HepG2 (cell line): ENCODE measurements around the gene CORO1C. TPM values are rescaled to one million over a fixed set of nuclear protein-coding genes. Genes with fewer than 3 reads are reported as not detected.

Source experiments
- ATAC-seq: fragments of 200-7000 bp; cut with Tn5 transposase; 3 replicates; pipeline ENCODE4 v1.9.1; 2020; ENCODE audit warnings: mild to moderate bottlenecking, moderate library complexity
- BruUV-seq: library from RNA; stranded (reverse); fragments of 400-500 nt; replicated peaks from 2 replicates; lab custom pipeline; 2021; lab: Mats Ljungman, UMichigan
- CTCF ChIA-PET: fragments of 300-600 bp; formaldehyde crosslinking; extraction: SDS; loops from one replicate; lab custom pipeline; 2021; ENCODE audit warnings: low total read pairs, inconsistent platforms, low intra/inter-chr PET ratio; lab: Yijun Ruan, JAX
- POLR2A ChIA-PET: fragments of 350-600 bp; sonication (Branson Sonifier 250); formaldehyde crosslinking; loops from one replicate; lab custom pipeline; 2020; ENCODE audit warnings: antibody characterized with exemption, inconsistent platforms; lab: Yijun Ruan, JAX
- DNase-seq: peaks from one replicate; pipeline ENCODE4 v3.0.0-alpha.2; 2015; ENCODE audit warnings: low spot score
- FAIRE-seq: peaks from 3 replicates; lab custom pipeline; 2011; peaks lifted over from hg19 to GRCh38; lab: Jason Lieb, UNC
- H2AFZ ChIP-seq: one replicate; pipeline ENCODE4 v1.6.1; 2011; ENCODE audit warnings: low read length, inconsistent platforms
- H3K27ac ChIP-seq: fragments of 300-600 bp; 3 replicates; pipeline ENCODE4 v1.8.0; 2011; ENCODE audit warnings: mixed run types, mild to moderate bottlenecking, mixed read lengths, low read length, inconsistent platforms; ENCODE audit not compliant: insufficient read depth; ENCODE audit errors: extremely low read length
- H3K27me3 ChIP-seq, 2 experiments: fragments of 200-600 bp in 1 of 2; 2 replicates in 1 of 2; 3 replicates in 1 of 2; pipeline versions ENCODE4 v1.6.0 to v1.8.0; 2011; ENCODE audit warnings: low read length in 2 of 2, mild to moderate bottlenecking in 2 of 2, moderate library complexity in 2 of 2, inconsistent platforms in 1 of 2; ENCODE audit not compliant: insufficient read depth in 2 of 2, control insufficient read depth in 1 of 2
- H3K36me3 ChIP-seq, 2 experiments: fragments of 200-600 bp in 1 of 2; replicated peaks in 1 of 2; 2 replicates in 1 of 2; 3 replicates in 1 of 2; pipeline versions ENCODE4 v1.5.1 to v1.8.0; 2011; ENCODE audit warnings: low read length in 2 of 2, inconsistent platforms in 1 of 2; ENCODE audit not compliant: insufficient read depth in 2 of 2, control insufficient read depth in 1 of 2
- H3K4me1 ChIP-seq: 2 replicates; pipeline ENCODE4 v1.5.1; 2012; ENCODE audit warnings: low read length, inconsistent platforms; ENCODE audit not compliant: insufficient read depth
- H3K4me2 ChIP-seq: 2 replicates; pipeline ENCODE4 v1.6.0; 2011; ENCODE audit warnings: low read depth, low read length, inconsistent platforms
- H3K4me3 ChIP-seq, 3 experiments: fragments of 200-600 bp in 1 of 3; sonication (generic), shearing (Covaris generic) in 1 of 3; replicated peaks in 1 of 3; 2 replicates each; pipeline ENCODE4 v1.5.1; 2011 to 2016; ENCODE audit warnings: low read length in 3 of 3, inconsistent platforms in 2 of 3, low read depth in 2 of 3, mild to moderate bottlenecking in 2 of 3, control low read depth in 1 of 3, mixed read lengths in 1 of 3; ENCODE audit not compliant: insufficient read depth in 1 of 3
- H3K79me2 ChIP-seq: one replicate; pipeline ENCODE4 v1.6.1; 2011; ENCODE audit warnings: low read length, inconsistent platforms; ENCODE audit not compliant: insufficient read depth
- H3K9ac ChIP-seq: 2 replicates; pipeline ENCODE4 v1.6.0; 2011; ENCODE audit warnings: mild to moderate bottlenecking, low read depth, low read length, inconsistent platforms; ENCODE audit not compliant: insufficient read depth
- H3K9me3 ChIP-seq: 2 replicates; pipeline ENCODE4 v1.5.1; 2012; ENCODE audit warnings: mild to moderate bottlenecking, low read length
- H4K20me1 ChIP-seq: 2 replicates; pipeline ENCODE4 v1.6.0; 2011; ENCODE audit warnings: inconsistent platforms, mild to moderate bottlenecking, low read length, moderate library complexity; ENCODE audit not compliant: insufficient read depth
- HBP1 ChIP-seq: IDR thresholded peaks from 2 replicates; pipeline ENCODE4 v1.6.1; 2016; ENCODE audit warnings: low read depth, control low read depth
- HMGA1 ChIP-seq: sonication (generic); formaldehyde crosslinking; conservative IDR thresholded peaks from 2 replicates; pipeline ENCODE4 v1.4.0; 2020; ENCODE audit warnings: missing genetic modification reagents
- HOXD1 ChIP-seq: sonication (generic); formaldehyde crosslinking; IDR thresholded peaks from 2 replicates; pipeline ENCODE4 v1.5.0; 2020; ENCODE audit warnings: missing genetic modification reagents
- POGZ ChIP-seq: sonication (generic); formaldehyde crosslinking; IDR thresholded peaks from 2 replicates; pipeline ENCODE4 v1.4.0; 2020; ENCODE audit warnings: mild to moderate bottlenecking, missing genetic modification reagents
- TCF7 ChIP-seq: sonication (generic); IDR thresholded peaks from 2 replicates; pipeline ENCODE4 v1.6.1; 2016; ENCODE audit warnings: antibody characterized with exemption, low read depth
- TFDP1 ChIP-seq: IDR thresholded peaks from 2 replicates; pipeline ENCODE4 v1.6.1; 2016; ENCODE audit warnings: missing compliant biosample characterization, missing genetic modification reagents, borderline replicate concordance
- ZBTB42 ChIP-seq: sonication (generic); formaldehyde crosslinking; IDR thresholded peaks from 2 replicates; pipeline ENCODE4 v1.5.0; 2020; ENCODE audit warnings: mild to moderate bottlenecking, missing genetic modification reagents
- ZEB1 ChIP-seq: IDR thresholded peaks from 2 replicates; pipeline ENCODE4 v1.6.1; 2012; ENCODE audit warnings: mild to moderate bottlenecking, low read depth, inconsistent platforms; ENCODE audit not compliant: insufficient replicate concordance
- ZMAT5 ChIP-seq: sonication (generic); formaldehyde crosslinking; IDR thresholded peaks from 2 replicates; pipeline ENCODE4 v1.5.0; 2020; ENCODE audit warnings: mild to moderate bottlenecking, low read depth, missing genetic modification reagents, borderline replicate concordance
- ZNF10 ChIP-seq: sonication (generic); formaldehyde crosslinking; IDR thresholded peaks from 2 replicates; pipeline ENCODE4 v1.4.0; 2020; ENCODE audit warnings: mild to moderate bottlenecking, low read depth, missing genetic modification reagents, borderline replicate concordance
- ZNF296 ChIP-seq: sonication (generic); formaldehyde crosslinking; conservative IDR thresholded peaks from 2 replicates; pipeline ENCODE4 v1.5.0; 2020; ENCODE audit warnings: mild to moderate bottlenecking, missing genetic modification reagents
- ZNF446 ChIP-seq: sonication (generic); formaldehyde crosslinking; IDR thresholded peaks from 2 replicates; pipeline ENCODE4 v1.5.0; 2020; ENCODE audit warnings: mild to moderate bottlenecking, missing genetic modification reagents
- ZNF460 ChIP-seq: sonication (generic); formaldehyde crosslinking; IDR thresholded peaks from 2 replicates; pipeline ENCODE4 v1.5.1; 2020; ENCODE audit warnings: missing genetic modification reagents, mild to moderate bottlenecking, borderline replicate concordance
- WGBS: methylation state at CpG from one replicate; pipeline ENCODE4 v1.1.6; 2017; ENCODE audit warnings: low lambda C conversion rate; 5-methylcytosine and 5-hydroxymethylcytosine counted together
- in situ Hi-C: cut with HindIII; loops from 2 replicates; pipeline ENCODE4 v1.10.0; 2017; ENCODE audit warnings: low pct_unique_long_range_greater_than_20kb; ENCODE audit not compliant: extremely low pct_ligation_motif_present
- intact Hi-C: fragments of 100-400 bp; cut with micrococcal nuclease; formaldehyde crosslinking; loops from one replicate; pipeline ENCODE4 v1.10.0; 2022; ENCODE audit not compliant: unreplicated experiment
- polyA plus RNA-seq, 8 experiments: library from polyadenylated mRNA; depleted of rRNA in 3 of 8; stranded (reverse) in 7 of 8; unstranded in 1 of 8; fragments of >200 nt; fragmentation: Illumina TruSeq in 4 of 8; extraction: Trizol in 4 of 8; gene quantifications; 2 replicates each; pipeline versions ENCODE4 v1.2.1 to v1.2.3, GENCODE V29; 2011 to 2016; ENCODE audit warnings: low read depth in 4 of 8, missing spikeins in 1 of 8, mixed read lengths in 1 of 8; ENCODE audit not compliant: insufficient read depth in 1 of 8
- total RNA-seq, 5 experiments: library from RNA; depleted of rRNA; stranded (reverse); fragments of >200 nt; fragmentation: Illumina TruSeq; extraction: Trizol; gene quantifications; 2 replicates each; pipeline ENCODE4 v1.2.3, GENCODE V29; 2016; ENCODE audit warnings: low read depth in 1 of 5
- TF ChIP-seq, protein P1 (sequence below), 2 experiments: fragments of 450-650 bp in 1 of 2; sonication (generic) in 1 of 2; formaldehyde crosslinking; IDR thresholded peaks; 2 replicates each; pipeline versions ENCODE4 v1.5.0 to v1.8.0; 2020 to 2022; ENCODE audit warnings: mild to moderate bottlenecking in 1 of 2, missing genetic modification reagents in 1 of 2

CORO1C gene
- total and polyA plus RNA-seq, 2 of the 13 experiments (the other 11 are each of a cell fraction or from before 2014, with no cell fraction given): 73.7 to 131 TPM

DNA sequence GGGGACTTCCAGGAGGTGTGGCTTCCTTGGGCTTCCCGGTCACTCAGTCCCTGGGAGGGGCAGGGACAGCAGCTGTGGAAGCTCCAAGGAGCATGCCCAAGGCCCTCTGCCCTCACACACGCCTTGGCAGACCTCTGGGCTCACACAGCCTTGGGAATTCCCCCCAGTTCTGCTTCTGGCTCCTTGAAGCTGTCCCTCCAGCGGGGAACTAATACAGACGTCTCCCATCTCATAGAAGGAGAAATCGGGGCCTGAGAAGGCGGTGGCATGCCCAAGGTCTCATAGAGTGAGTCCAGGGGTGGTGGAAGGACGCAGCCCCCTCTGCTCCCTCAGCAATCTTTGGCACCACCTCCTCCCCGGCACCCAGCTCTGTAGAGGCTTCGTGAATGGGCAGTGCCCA is 117.8 kb downstream of the CORO1C start:
- H4K20me1 ChIP-seq: no peaks in the 10 kb centered on the region
- TF ChIP-seq HMGA1 (no peak), TCF7 (no peak), ZBTB42 (CRISPR knock-in tag) (no peak)
- POLR2A ChIA-PET: no interaction called here
- WGBS: 20% methylated on average over 2 of the region's 9 CpGs
- no peaks in the 10 kb centered on the region for H3K79me2 ChIP-seq
- no peak for ATAC-seq
- H3K27ac ChIP-seq: no peak overlapping the region
- peaks cover 0 to 24% of the 10 kb centered on the region in 2 experiments; a peak in 4 of 5 replicates for H3K27me3 ChIP-seq
- H3K9me3 ChIP-seq: no peaks in the 10 kb centered on the region
- no peak overlapping the region for H3K4me3 ChIP-seq
- H3K4me2 ChIP-seq: no peak overlapping the region
- in situ Hi-C loops (no loop called here), intact Hi-C loops (no loop called here)
- CTCF ChIA-PET: no interaction called here
- H2AFZ ChIP-seq: no peak overlapping the region
- no peak for FAIRE-seq
- no peak for DNase-seq
- peaks cover 16% of the 10 kb centered on the region for H3K4me1 ChIP-seq
- no peak overlapping the region for H3K9ac ChIP-seq
- no peaks in the 10 kb centered on the region for H3K36me3 ChIP-seq
- BruUV-seq: no TSS peak

DNA sequence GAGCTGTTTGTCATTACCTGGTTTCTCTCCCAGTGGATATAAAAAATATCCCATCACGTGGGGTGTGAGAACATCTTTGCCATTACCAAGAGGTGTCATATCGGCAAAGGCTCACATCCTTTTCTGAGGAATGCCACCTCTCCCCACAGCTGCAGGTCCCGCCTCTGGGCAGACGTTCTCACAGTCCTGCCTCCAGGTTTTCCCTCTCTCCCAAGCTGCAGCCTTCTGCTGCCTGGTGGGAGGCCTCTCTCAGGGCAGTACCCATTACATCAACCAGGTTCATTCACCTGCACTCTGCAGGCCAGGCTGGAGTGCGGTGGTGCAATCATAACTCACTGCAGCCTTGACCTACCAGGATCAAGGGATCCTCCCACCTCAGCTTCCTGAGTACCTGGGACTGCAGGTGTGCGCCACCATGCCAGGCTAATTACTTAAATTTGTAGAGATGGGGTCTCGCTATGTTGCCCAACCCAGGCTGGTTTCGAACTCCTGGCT is 118.5 kb downstream of the CORO1C start:
- in situ Hi-C loops (no loop called here), intact Hi-C loops (no loop called here)
- H3K27ac ChIP-seq: no peak overlapping the region
- H3K79me2 ChIP-seq: no peaks in the 10 kb centered on the region
- FAIRE-seq (no peak), DNase-seq (no peak), ATAC-seq (peak; percentile 65)
- H3K4me2 ChIP-seq: no peak overlapping the region
- H3K27me3 ChIP-seq: peaks cover 0 to 22% of the 10 kb centered on the region in 2 experiments; a peak in 4 of 5 replicates
- WGBS: 25% methylated on average over 8 of the region's 8 CpGs
- no peaks in the 10 kb centered on the region for H3K36me3 ChIP-seq
- H2AFZ ChIP-seq: no peak overlapping the region
- H3K9ac ChIP-seq: no peak overlapping the region
- H4K20me1 ChIP-seq: no peaks in the 10 kb centered on the region
- ChIA-PET CTCF (no interaction called here), POLR2A (no interaction called here)
- no TSS peak for BruUV-seq
- H3K4me3 ChIP-seq: no peak overlapping the region
- peaks cover 12% of the 10 kb centered on the region for H3K4me1 ChIP-seq
- no peaks in the 10 kb centered on the region for H3K9me3 ChIP-seq
- no peak for TF ChIP-seq ZMAT5
- TF ChIP-seq ZNF10 (CRISPR knock-in tag): no peak
- TF ChIP-seq, protein P1, sequence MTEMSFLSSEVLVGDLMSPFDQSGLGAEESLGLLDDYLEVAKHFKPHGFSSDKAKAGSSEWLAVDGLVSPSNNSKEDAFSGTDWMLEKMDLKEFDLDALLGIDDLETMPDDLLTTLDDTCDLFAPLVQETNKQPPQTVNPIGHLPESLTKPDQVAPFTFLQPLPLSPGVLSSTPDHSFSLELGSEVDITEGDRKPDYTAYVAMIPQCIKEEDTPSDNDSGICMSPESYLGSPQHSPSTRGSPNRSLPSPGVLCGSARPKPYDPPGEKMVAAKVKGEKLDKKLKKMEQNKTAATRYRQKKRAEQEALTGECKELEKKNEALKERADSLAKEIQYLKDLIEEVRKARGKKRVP (CRISPR knock-in tag; IDR thresholded peaks at IDR 0.05): peak in 1 of 2 experiments; percentile 46; a peak in 1 of 4 replicates
- TF ChIP-seq TFDP1 (CRISPR knock-in tag): no peak
- TF ChIP-seq ZEB1: peak; percentile 61
- no peak for TF ChIP-seq ZNF296 (CRISPR knock-in tag)
- peak; percentile 90 for TF ChIP-seq ZNF460 (CRISPR knock-in tag)
- no peak for TF ChIP-seq POGZ (CRISPR knock-in tag)
- TF ChIP-seq HBP1 (CRISPR knock-in tag): no peak
- no peak for TF ChIP-seq HOXD1
- TF ChIP-seq ZNF446: no peak
